ENCODE measurements around the gene ATRX.

Gene ATRX

GRCh38 chrX:77564823-77565222 lies 221.2 kb downstream of the ATRX start:
- H3K9ac ChIP-seq (ENCODE audit: low read depth, low read length, poor library complexity, severe bottlenecking): no peak overlapping the region
- H3K27me3 ChIP-seq (ENCODE audit: insufficient read depth, low read length, poor library complexity, severe bottlenecking): no peaks in the 10 kb centered on the region
- no peaks in the 10 kb centered on the region for H3K9me2 ChIP-seq (replicated peaks; ENCODE audit: low read depth, low read length)
- no peak overlapping the region for H2AFZ ChIP-seq (ENCODE audit: low read length)
- H3K9me3 ChIP-seq (ENCODE audit: insufficient read depth, low read depth, low read length): peaks cover 2% of the 10 kb centered on the region; the same call in 1 of the 2 replicates
- H3K79me2 ChIP-seq (ENCODE audit: insufficient read depth, low read length): no peaks in the 10 kb centered on the region
- TF ChIP-seq EZH2phosphoT487 (IDR thresholded peaks at IDR 0.05; ENCODE audit: borderline replicate concordance) (no peak), CTCF (conservative IDR thresholded peaks at IDR 0.05; ENCODE audit: low read length) (no peak)
- no peak overlapping the region for H3K4me2 ChIP-seq (ENCODE audit: low read depth, low read length, poor library complexity, severe bottlenecking)
- H4K20me1 ChIP-seq (ENCODE audit: insufficient read depth, low read length, poor library complexity, severe bottlenecking): no peaks in the 10 kb centered on the region
- no peak overlapping the region for H3K4me3 ChIP-seq (ENCODE audit: low read length, poor library complexity, severe bottlenecking)
- peaks cover 6% of the 10 kb centered on the region; the same call in 1 of the 2 replicates for H3K36me3 ChIP-seq (ENCODE audit: insufficient read depth, low read length)
- no peaks in the 10 kb centered on the region for H3F3A ChIP-seq (ENCODE audit: low read depth)
- H3K4me1 ChIP-seq (ENCODE audit: insufficient read depth, low read length, poor library complexity, severe bottlenecking): no peaks in the 10 kb centered on the region

- Histone ChIP-seq H3K9me3 (ENCODE audit: insufficient read depth, low read depth, low read length) (no peaks in the 10 kb centered on the region), H4K20me1 (ENCODE audit: insufficient read depth, low read length, poor library complexity, severe bottlenecking) (no peaks in the 10 kb centered on the region), H3K4me2 (ENCODE audit: low read depth, low read length, poor library complexity, severe bottlenecking) (no peak overlapping the region), H3K4me1 (ENCODE audit: insufficient read depth, low read length, poor library complexity, severe bottlenecking) (no peaks in the 10 kb centered on the region), H3K4me3 (ENCODE audit: low read length, poor library complexity, severe bottlenecking) (no peak overlapping the region), H3K36me3 (ENCODE audit: insufficient read depth, low read length) (peaks cover 4% of the 10 kb centered on the region; the same call in 1 of the 2 replicates), H3F3A (ENCODE audit: low read depth) (no peaks in the 10 kb centered on the region), H2AFZ (ENCODE audit: low read length) (no peak overlapping the region), H3K27me3 (ENCODE audit: insufficient read depth, low read length, poor library complexity, severe bottlenecking) (no peaks in the 10 kb centered on the region), H3K9me2 (replicated peaks; ENCODE audit: low read depth, low read length) (no peaks in the 10 kb centered on the region), H3K9ac (ENCODE audit: low read depth, low read length, poor library complexity, severe bottlenecking) (no peak overlapping the region), H3K79me2 (ENCODE audit: insufficient read depth, low read length) (no peaks in the 10 kb centered on the region)
- no peak for TF ChIP-seq CTCF (conservative IDR thresholded peaks at IDR 0.05; ENCODE audit: low read length)
- TF ChIP-seq EZH2phosphoT487 (IDR thresholded peaks at IDR 0.05; ENCODE audit: borderline replicate concordance): no peak
These were observed 224.6 kb downstream of the ATRX start for GRCh38 chrX:77561372-77561771.

GRCh38 chrX:77556276-77556675 lies 229.7 kb downstream of the ATRX start:
- Histone ChIP-seq H3K4me3 (ENCODE audit: low read length, poor library complexity, severe bottlenecking) (no peak overlapping the region), H3F3A (ENCODE audit: low read depth) (no peaks in the 10 kb centered on the region), H3K9me2 (replicated peaks; ENCODE audit: low read depth, low read length) (no peaks in the 10 kb centered on the region), H3K4me1 (ENCODE audit: insufficient read depth, low read length, poor library complexity, severe bottlenecking) (no peaks in the 10 kb centered on the region), H3K4me2 (ENCODE audit: low read depth, low read length, poor library complexity, severe bottlenecking) (no peak overlapping the region), H3K79me2 (ENCODE audit: insufficient read depth, low read length) (no peaks in the 10 kb centered on the region), H3K9ac (ENCODE audit: low read depth, low read length, poor library complexity, severe bottlenecking) (no peak overlapping the region), H3K27me3 (ENCODE audit: insufficient read depth, low read length, poor library complexity, severe bottlenecking) (no peaks in the 10 kb centered on the region), H3K9me3 (ENCODE audit: insufficient read depth, low read depth, low read length) (no peaks in the 10 kb centered on the region), H3K36me3 (ENCODE audit: insufficient read depth, low read length) (peaks cover 4% of the 10 kb centered on the region; the same call in 1 of the 2 replicates), H2AFZ (ENCODE audit: low read length) (no peak overlapping the region), H4K20me1 (ENCODE audit: insufficient read depth, low read length, poor library complexity, severe bottlenecking) (no peaks in the 10 kb centered on the region)
- TF ChIP-seq EZH2phosphoT487 (IDR thresholded peaks at IDR 0.05; ENCODE audit: borderline replicate concordance): no peak
- no peak for TF ChIP-seq CTCF (conservative IDR thresholded peaks at IDR 0.05; ENCODE audit: low read length)

All from Loucy (cell line).